ENCODE data around the gene LANCL3. TPM values are rescaled to one million over a fixed set of nuclear protein-coding genes. Genes with fewer than 3 reads are reported as not detected.

The LANCL3 gene
- total RNA-seq, 1 experiment from 2014 or later = 0.03 TPM

- Histone ChIP-seq H3K27me3 (ENCODE audit: control insufficient read depth, insufficient read depth, low read length) (no peaks in the 10 kb centered on the region), H3K36me3 (ENCODE audit: control insufficient read depth, insufficient read depth, low read length) (no peaks in the 10 kb centered on the region), H3K4me3 (ENCODE audit: low read depth in 2 of 2, low read length in 2 of 2) (peak within 1 kb of the TSS; percentile 37 to 42), H3K9me3 (ENCODE audit: control insufficient read depth, insufficient read depth, low read depth, low read length) (no peaks in the 10 kb centered on the region), H3K27ac (ENCODE audit: low read length) (no peak within 1 kb of the TSS), H3K4me1 (ENCODE audit: control insufficient read depth, insufficient read depth, low read length) (no peaks in the 10 kb centered on the region)
- POLR2A ChIA-PET = interaction anchor here (0.6 kb wide), 2 partner anchors 22 to 113 kb away, joined by 3 to 11 read pairs; no protein-coding TSS in a partner anchor
- intact Hi-C loops (cut with micrococcal nuclease; ENCODE audit: unreplicated experiment) = no loop called here
- CTCF ChIA-PET = no interaction called here
- ATAC-seq (peak; percentile 92), DNase-seq (ENCODE audit: low read depth, low spot score) (no peak)
- in situ Hi-C loops (cut with HindIII; ENCODE audit: low pct_unique_long_range_greater_than_20kb, low sequenced_read_pairs) = no loop called here
- peak; percentile 74 for TF ChIP-seq TCF7L2 (IDR thresholded peaks at IDR 0.05; ENCODE audit: low read depth, low read length)
- TF ChIP-seq REST (IDR thresholded peaks at IDR 0.05; ENCODE audit: insufficient read depth in 1 of 2, low read depth in 2 of 2, low read length in 1 of 2) = no peak
- no TSS peak for BruUV-seq (replicated peaks)
These were observed 114.2 kb downstream of the LANCL3 start, which contains the start of gene XK for GRCh38 chrX:37685381-37686359. Gene XK (plus strand): TSS chrX:37685791. CDS start chrX:37685962, 171 bp downstream.

- TF ChIP-seq REST (IDR thresholded peaks at IDR 0.05; ENCODE audit: insufficient read depth in 1 of 2, low read depth in 2 of 2, low read length in 1 of 2) (no peak), POLR2AphosphoS5 (IDR thresholded peaks at IDR 0.05; ENCODE audit: low read depth, low read length) (no peak), TCF7L2 (IDR thresholded peaks at IDR 0.05; ENCODE audit: low read depth, low read length) (no peak), SIN3A (IDR thresholded peaks at IDR 0.05; ENCODE audit: borderline replicate concordance, insufficient read depth, low read depth, low read length) (no peak)
- in situ Hi-C loops (cut with HindIII; ENCODE audit: low pct_unique_long_range_greater_than_20kb, low sequenced_read_pairs) (no loop called here), intact Hi-C loops (cut with micrococcal nuclease; ENCODE audit: unreplicated experiment) (no loop called here)
- BruUV-seq (replicated peaks) = no TSS peak
- ATAC-seq = no peak
- Histone ChIP-seq H3K4me1 (ENCODE audit: control insufficient read depth, insufficient read depth, low read length) (no peaks in the 10 kb centered on the region), H3K9me3 (ENCODE audit: control insufficient read depth, insufficient read depth, low read depth, low read length) (no peaks in the 10 kb centered on the region), H3K27ac (ENCODE audit: low read length) (no peak overlapping the region), H3K4me3 (ENCODE audit: low read depth in 2 of 2, low read length in 2 of 2) (peak overlapping the region; percentile 37 to 42), H3K27me3 (ENCODE audit: control insufficient read depth, insufficient read depth, low read length) (no peaks in the 10 kb centered on the region), H3K36me3 (ENCODE audit: control insufficient read depth, insufficient read depth, low read length) (no peaks in the 10 kb centered on the region)
- DNase-seq (ENCODE audit: low read depth, low spot score) = no peak
- POLR2A ChIA-PET = interaction anchor here (0.6 kb wide), 2 partner anchors 22 to 114 kb away, joined by 3 to 11 read pairs; no protein-coding TSS in a partner anchor
- CTCF ChIA-PET = no interaction called here
These were observed 115.0 kb downstream of the LANCL3 start for GRCh38 chrX:37686369-37686995.

Measured in Panc1 (cell line).